Fibroblast of skin of right biceps (primary cell): ENCODE results near the gene LRRC66.

Source experiments
- DNase-seq: peaks from one replicate; pipeline ENCODE4 v3.0.0-alpha.2; 2013

Gene LRRC66, protein sequence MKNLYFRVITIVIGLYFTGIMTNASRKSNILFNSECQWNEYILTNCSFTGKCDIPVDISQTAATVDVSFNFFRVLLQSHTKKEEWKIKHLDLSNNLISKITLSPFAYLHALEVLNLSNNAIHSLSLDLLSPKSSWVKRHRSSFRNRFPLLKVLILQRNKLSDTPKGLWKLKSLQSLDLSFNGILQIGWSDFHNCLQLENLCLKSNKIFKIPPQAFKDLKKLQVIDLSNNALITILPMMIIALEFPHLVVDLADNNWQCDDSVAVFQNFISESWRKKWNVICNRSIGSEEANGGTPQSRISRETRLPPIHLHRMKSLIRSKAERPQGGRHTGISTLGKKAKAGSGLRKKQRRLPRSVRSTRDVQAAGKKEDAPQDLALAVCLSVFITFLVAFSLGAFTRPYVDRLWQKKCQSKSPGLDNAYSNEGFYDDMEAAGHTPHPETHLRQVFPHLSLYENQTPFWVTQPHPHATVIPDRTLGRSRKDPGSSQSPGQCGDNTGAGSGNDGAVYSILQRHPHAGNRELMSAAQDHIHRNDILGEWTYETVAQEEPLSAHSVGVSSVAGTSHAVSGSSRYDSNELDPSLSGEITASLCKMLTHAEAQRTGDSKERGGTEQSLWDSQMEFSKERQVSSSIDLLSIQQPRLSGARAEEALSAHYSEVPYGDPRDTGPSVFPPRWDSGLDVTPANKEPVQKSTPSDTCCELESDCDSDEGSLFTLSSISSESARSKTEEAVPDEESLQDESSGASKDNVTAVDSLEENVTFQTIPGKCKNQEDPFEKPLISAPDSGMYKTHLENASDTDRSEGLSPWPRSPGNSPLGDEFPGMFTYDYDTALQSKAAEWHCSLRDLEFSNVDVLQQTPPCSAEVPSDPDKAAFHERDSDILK

DNA sequence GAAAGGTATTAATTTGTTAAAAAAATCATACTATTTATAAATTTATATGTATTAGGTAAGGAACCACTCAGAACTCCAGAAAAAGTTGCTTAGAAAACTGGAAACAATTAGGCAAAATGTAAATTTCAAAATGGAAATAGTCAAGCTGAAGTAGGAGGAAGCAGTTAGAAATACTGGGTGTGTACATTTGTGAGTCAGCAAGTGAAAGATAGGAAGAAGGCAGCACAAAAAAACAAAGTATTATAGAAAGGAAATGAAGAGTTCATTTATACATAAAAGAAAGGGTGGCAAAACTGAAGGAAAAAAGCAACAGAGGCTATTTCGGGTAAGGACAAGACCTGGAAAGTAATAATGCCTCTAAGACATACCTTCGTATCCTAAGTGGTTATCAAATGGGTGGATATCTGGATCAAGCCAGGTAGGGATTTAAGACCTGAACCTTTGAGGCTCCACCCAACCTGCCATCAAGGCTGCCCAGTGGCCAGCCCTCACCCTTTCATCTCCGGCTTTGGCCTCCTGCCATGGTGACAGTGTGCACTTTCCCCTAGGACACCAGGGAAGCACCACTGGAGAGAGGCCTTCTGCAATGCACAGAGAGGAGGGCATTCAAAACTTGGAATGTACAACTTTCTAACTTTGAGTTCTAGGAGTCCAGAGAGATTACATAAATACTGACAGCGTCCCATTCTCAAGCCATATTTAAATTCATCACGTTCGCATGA, at the start of gene LRRC66:
LRRC66 (minus strand) TSS at position 428 of the 722 bp plus-strand sequence. CDS start 2,750 bp downstream, outside the sequence.
- no peak for DNase-seq

DNA sequence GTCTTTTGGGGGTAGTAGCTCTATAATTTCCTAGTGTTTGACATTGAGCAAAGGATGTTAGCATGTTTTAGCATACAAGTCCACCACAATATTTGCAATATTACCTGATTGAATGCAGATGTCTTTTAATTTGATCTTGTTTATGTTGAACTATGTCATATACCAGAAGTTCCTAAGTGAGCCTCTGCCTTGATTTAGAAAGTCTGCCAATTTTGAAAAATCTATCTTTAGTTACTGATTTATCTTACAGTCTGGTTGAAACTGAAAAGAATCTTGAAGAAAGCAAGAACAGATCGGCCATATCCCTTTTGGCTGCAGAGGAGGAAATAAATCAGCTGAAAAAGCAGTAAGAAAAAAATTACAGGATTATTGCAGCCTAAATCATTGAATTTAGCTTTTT, 49.4 kb upstream of the LRRC66 start:
- no peak for DNase-seq

DNA sequence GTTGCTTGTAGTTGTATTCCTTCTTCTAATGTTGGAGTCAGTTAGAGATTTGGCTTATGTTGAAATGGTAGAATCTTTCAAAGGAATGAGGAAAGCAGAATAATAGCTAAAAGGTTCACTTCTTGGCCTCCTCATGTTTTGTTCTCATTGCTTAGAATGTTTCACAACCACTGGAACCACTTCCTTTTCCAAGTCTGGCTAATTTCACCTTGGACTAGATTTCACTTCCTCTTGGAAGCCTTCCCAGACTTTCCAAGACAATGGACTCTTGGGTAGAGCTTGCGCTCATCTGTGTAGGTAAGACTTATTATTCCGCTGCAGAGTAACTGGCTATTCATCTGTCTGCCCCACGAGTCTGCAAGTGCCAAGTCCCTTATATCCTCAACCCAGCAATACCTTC, 39.2 kb upstream of the LRRC66 start:
- DNase-seq: peak; percentile 51

DNA sequence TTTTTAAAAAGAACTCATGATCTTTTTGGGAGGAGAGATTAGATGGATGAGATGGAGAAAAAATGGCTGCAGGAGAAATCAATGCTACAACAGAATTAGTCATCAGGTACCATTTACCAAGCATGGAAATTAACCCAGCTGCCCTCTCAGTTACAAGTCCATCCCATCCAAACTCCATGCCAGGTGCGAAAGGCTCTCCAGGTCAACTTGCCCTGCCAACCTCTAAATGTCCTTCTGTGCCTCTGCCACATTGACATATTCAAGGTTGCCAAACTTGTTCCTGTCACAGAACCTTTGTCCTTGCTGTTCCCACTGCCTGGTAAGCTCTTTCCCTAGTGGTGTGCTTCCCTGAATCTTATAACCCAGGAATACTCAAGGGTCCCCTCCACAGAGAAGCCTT, 38.1 kb upstream of the LRRC66 start:
- no peak for DNase-seq

DNA sequence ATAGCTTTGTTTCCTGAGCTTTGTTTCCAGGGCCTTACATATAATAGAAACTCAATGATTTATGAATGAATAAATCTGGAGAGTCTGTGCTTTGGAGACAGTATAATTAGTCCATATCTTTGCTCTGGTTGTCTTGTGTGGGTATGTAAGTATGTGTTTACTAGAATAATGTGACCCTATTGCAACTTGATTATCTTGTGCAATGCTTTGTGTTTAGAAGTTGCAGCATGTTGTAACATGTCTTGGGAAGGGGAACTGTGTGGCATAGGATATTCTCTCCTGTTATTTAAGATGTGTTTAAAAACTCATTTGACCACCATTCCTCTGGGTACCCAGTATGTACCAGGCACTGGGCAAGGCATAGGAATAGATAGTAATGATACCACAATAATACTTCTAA, 37.0 kb upstream of the LRRC66 start:
- DNase-seq: no peak

DNA sequence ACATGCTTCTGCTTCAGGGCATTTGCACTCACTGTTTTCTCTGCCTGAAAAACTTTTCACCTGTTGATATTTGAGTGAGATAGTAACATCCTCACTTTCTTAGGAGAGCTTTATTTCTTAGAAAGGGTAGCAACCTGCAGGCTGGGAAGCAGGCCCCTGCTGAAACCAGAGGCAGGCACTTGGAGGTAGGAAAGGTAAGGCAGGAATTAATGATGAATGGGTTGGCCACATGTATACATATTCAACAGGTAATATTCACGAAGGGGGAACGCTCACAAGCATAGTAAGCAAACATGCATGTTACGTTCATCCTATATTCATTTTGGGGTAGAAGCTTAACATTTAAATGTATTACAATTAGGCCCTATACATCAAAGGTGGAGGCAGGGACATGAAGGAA, 34.1 kb upstream of the LRRC66 start:
- DNase-seq: no peak

DNA sequence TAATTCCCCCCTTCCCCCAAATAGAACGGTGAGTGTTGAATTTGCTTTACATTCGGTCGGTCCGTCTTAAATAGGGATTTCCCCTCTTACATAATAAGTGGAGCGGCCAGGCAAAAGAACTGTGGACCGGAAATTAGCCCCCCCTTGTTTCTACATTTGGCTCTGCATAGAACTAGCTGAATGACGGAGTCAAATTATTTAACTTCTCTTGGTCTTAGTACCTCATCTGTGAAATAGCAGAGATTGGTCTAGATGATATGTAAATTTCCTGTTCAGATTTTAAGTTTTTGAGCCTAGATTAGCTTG, 32.3 kb upstream of the LRRC66 start:
- DNase-seq: no peak

DNA sequence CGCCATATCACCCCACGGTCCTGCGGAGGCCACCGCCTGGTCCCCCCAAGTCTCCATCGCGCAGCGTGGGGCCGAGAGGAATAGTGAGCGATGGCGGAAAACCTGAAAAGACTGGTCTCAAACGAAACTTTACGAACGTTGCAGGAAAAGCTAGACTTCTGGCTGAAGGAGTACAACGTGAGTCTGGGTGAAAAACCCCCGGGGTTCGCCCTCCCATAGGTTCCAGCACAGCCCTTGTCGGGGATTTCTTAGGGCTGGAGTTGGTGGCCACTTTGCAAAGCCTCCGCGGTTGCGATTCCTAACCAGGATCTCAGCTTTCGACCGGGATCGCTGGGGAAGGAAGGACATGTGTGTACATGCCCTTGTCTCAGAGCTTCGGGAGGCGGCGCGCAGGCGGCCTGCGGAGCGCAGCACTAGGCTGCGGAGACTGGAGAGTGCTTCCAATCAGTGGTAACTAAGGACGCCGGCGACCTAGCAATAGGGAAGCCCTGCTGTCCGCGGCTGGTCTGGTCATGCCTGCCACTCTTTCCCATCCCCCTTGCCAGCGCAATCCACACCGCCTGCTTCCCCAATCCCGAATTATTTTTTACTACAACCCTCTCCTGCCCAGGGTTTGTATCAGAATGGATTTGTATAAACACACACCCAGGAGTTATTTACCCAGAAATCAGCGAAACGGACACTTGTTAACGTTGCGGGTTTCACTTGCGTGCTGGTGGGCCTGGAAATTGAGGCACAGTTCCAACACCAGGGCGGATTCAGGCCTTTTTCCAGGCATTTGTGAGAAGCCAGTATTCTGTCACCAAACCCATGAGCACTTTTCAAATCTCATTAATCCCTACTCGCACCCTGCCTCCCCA, 31.7 kb upstream of the LRRC66 start:
- peak; percentile 80 for DNase-seq

DNA sequence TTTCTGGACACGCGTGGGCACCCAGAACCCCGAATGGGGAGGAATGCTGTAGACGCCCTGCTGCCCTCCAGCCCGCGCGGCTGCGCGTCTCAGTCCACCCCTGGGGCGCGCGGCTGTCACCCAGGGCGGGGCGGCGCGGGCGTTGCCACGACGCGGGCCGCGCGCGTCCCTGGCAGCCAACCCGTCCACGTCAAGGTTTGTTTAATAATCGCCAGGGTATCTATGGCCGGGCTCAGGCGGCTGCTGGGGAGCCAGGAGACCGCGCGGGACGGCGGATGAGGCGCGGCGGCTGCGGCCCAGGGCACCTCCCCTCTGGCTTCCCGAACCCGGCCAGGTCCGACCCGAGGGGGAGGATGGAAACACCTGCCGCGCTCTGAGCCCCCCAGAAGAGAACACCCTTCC, 31.1 kb upstream of the LRRC66 start, which contains the start of gene SPATA18:
SPATA18 (plus strand) TSS at position 92 of the 402 bp plus-strand sequence. CDS start 401 bp downstream, outside the sequence.
- peak; percentile 7 for DNase-seq

DNA sequence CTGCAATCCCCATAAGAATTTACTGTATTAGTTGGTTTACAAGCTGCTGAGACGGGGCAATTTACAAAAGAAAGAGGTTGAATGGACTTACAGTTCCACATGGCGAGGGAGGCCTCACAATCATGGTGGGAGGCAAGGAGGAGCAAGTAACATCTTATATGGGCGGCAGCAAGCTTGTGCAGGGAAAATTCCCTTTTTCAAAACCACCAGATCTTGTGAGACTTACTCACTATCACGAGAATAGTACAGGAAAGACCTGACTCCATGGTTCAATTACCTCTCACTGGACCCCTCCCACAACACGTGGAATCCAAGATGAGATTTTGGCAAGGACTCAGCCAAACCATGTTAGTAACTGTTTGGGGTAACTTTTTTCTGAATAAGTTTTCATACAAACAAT, 29.1 kb upstream of the LRRC66 start:
- no peak for DNase-seq

DNA sequence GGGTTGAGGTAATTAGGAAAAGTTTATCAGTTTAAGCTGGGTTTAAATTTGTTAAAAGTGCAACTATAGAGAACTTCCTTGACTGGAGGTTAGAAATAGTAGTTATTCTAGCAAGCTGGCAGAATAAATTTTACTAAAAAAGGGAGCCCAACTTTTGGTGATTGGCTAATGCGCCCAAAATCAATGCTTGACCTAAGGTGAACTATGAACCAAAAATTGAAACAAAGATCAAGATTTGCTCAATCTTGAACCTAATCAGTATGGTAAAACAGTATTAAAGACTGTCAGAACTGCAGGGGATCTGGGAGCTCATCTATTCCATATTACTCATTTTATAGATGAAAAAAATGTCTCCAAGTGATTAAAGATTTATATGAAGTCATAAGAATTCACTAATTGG, 24.9 kb upstream of the LRRC66 start:
- no peak for DNase-seq

DNA sequence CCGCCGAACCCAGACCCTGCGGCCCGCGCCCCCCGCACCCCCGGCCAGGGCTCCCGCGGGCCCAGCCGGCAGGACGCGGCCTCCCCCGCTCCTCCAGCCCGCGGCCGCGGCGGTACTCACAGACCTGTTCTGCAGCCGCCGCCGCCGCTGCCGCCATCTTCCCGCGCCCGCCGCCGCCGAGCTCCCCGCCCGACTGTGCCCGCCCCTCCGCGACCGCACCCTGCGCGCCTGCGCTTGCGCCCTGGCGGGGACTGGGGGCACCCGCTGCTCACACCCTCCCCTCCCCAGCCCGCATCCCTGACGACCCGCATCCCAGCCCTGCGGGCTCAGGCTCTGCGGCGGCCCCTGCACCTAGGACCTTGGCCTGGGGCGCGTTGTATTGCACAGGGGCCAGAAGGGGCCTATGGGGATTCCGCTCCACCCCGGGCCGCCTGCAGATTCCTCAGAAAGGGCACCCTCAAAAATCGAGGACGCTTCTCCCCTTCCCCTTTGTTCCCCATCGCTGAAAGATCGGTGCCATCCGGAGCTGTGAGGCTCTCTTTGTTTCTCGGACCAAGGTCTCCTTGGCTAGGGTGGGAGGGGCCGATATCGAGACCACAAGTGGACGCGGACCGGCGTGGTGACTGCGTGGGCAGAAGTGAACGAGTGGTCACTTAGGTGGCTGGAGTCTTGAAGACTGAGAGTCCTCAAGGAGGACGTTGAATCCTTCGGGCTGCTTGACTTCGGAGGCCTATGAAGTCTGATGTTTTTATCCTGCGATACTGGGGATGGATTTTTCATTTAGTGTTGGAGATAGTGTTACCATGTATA, 18.1 kb upstream of the LRRC66 start, which contains the start of gene SGCB:
SGCB (minus strand) TSS at position 197 of the 810 bp plus-strand sequence; CDS start at position 157, 40 bp downstream.
- peak; percentile 68 for DNase-seq

DNA sequence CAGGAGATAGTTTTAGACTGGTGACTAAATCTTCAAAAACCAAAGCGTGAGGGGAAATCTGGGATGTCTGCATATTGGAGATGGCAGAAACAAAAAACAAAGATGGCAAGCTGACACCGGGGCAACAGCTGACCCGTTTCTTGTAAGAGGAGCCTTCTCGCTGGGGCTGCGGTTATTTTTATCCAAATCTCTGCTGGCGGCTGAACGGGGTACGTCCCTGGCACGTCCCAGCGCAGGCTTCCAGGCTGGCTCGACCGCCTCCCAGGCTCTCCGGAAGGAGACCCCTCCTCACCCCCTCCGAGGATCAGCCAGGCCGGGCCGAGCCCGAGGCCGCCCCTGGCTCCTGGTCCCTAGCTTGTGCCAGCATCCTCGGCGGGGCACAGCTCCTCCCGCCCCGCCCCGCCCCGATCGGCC, 17.5 kb upstream of the LRRC66 start:
- peak; percentile 39 for DNase-seq

DNA sequence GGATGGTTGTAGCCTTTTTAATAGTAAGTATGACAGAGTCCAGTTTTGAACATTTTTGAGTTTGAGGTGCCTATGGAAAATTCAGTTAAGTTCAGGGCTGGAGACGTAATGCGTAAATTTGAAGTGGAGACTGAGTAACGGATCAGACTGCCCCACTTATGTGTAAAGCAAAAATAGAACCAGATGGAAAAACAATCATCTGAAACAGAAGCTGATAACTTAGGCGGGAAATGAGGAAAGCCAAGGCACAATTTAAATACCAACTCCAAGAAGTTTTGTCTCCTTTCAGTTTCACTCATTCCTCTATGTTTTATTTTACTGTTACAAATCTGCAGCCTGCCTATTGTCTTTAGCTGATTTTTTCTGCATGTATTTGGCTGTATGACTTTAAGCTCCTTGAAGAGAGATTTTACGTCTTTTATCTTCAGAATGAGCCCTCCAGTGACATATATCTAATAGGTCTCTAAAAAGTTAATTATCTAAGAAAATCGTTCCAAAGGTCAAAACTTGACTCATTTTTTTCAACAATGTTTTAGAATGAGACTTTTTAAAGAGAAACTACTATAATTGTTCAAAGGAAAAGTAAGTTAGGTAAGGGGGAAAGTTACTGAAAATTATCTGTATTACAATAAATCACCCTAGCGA, 16.8 kb upstream of the LRRC66 start:
- DNase-seq: peak; percentile 25

DNA sequence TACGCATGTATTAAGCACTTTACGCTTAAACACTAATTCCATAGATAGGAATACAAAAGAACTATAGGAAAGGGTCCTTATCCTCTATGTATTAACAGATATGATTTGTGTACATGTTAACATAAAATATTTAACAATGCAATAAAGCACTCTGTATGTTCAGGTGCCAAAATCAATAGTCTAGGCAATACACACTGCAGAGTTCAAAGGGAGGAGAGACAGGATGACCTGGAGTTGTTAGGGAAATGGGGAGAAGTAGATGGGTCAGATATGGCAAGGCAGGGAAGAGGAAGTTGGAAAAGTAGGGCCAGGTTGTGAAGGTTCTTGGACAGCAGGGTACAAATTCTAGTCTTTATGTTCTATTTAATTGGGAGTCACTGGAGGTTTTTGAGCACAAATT, 15.0 kb upstream of the LRRC66 start:
- no peak for DNase-seq

DNA sequence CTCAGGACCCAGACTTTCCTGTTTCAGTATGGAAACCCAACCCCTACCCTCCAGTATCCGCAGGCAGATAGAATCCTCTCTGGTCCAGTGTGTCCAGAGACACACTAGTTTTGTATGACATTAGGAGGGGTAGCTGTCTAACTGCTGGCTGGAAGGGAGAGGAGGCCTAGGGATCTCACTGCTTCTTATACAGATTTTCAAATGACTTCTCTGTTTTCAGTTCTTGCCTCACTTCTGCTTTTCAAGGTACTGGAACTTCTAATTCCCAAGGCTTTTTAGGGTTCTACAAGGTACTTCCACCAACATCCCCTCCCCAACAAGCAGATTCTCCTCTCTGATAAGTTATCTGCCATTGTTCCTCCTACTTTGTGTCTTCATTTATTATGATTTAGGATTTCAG, 11.8 kb upstream of the LRRC66 start:
- no peak for DNase-seq

DNA sequence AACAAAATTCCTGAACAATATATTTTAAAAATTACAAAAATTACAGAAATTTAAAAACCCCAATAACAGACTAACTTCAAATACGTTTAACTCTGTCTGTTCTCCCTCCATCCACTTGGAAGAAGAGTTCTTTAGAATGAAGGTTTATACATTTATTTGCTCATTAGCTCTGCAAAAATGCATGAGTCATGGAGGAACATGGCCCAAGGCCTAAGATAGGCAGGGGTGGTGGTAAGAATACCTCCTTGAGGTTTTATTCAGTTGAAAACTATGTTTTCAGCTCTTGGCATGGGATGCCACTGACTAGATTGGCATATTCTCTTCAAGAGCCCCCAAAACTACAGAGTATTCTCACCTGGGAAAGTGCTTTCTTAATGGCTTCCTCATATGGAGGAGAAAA, 8.8 kb upstream of the LRRC66 start:
- peak; percentile 71 for DNase-seq

DNA sequence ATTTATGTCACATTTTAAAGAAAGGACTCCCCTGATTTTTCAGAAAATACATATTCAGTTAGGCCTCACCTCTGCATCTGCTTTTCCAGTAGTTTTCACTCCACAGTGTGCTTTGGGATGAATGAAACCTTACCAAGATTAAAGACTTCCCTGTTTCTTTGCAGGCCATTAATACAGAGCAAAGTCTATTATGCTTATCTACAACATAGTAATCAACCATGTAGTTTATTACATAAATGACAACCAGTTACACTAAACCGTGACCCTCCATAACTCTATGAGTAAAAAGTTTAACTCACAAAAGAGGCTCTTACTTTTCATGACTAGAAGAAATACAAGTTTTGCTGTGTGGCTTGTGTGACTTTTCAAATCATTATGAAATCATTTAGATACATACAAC, 2.3 kb downstream of the LRRC66 start:
- no peak for DNase-seq

DNA sequence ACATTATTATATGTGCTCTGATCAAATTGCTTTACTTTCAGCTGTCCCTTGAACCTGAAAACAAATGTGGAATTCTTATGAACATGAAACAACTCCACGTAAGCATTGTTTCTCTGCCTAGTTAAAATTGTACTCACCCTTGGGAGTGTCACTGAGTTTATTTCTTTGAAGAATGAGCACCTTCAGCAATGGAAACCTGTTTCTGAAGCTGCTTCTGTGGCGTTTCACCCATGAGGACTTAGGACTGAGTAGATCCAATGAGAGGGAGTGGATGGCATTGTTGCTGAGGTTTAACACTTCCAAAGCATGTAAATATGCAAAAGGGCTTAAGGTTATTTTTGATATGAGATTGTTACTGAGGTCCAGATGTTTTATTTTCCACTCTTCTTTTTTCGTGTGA, 3.2 kb downstream of the LRRC66 start:
- DNase-seq: no peak

DNA sequence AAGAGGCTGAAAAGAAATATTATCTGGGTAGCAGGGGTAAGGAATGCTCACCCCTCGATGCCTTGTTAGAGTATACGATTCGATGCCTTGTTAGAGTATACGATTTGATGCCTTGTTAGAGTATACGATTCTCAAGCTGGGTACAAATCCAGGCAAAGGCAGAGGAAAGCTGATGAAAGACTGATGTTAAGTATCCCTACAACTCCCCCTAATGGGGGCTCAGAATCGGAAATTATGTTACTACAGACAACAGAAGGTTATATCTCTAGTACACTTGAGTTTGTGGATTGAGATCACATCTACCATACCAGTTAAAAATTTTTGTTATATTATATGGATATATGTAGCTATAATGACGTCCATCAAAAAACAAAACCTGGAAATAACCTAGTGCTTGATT, 4.8 kb downstream of the LRRC66 start:
- no peak for DNase-seq

DNA sequence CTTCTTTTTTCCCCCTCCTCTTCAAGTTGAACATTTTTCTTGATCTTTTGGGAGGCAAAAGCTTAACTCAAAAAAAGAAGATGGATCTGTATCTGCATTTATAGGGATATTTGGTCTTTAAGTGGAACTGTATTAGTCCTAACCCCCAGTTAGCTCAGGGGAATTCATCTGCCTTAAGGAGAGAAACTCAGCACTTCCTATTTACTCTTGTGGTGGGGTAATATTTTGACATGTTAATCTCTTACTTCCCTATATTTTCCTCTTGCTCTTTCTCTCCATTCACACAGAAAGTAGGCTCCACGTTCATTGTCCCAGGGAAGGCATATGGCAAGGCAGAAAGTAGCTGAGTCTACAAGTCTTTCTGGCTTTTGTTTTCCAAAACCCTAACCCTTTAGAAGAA, 5.3 kb downstream of the LRRC66 start:
- DNase-seq: no peak
